ENCODE results near the gene RORB. TPM values are rescaled to one million over a fixed set of nuclear protein-coding genes. Genes with fewer than 3 reads are reported as not detected.

Gene RORB
- polyA plus RNA-seq, 4 donors, result 0.11 to 0.18 (median 0.16) TPM

GRCh38 chr9:74696520-74696919, 199.4 kb downstream of the RORB start:
- no peak for DNase-seq (ENCODE audit: low read depth in 4 of 4, low spot score in 3 of 4)

GRCh38 chr9:74697535-74697934, 200.4 kb downstream of the RORB start:
- DNase-seq (ENCODE audit: low read depth in 4 of 4, low spot score in 3 of 4), result no peak

DNA sequence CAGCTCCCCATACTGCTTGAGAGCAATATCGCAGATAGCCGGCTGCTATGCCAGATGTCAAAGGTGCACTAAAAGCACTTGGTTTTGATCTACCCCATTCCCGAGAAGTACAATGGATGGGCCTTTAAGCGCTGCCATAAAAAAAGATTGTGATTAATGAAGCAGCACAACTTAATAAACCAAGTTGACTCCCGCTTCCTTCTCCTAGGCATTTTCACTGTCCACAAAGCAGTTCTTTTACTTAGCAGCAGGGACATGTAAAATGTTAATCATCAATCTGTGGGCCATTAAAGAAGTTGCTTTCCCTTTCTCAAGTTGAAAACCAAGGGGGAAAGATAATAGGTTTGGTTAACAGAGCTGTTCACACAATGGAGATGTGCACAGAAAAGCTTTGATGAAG, 214.2 kb downstream of the RORB start:
- peak; percentile 20 to 52 (median 42) for DNase-seq (ENCODE audit: low read depth in 4 of 4, low spot score in 3 of 4)

DNA sequence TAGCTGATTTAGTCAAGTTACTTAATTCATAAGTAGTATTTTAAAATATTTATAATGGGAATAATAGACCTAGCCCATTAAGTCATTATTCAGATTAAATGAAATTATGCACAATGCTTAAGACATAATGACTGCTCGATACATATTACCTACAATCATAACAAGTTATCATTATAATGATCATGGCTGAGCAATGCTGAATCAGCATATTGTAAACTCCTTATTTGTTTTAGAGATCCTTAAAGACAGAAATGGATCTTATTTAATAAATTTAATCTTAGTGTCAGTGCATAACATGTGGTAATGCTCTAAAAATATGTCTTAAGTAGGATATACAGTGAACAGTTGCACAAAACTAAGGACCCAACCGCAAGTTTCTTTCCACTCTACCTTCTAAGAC, 221.6 kb downstream of the RORB start:
- no peak for DNase-seq (ENCODE audit: low read depth in 4 of 4, low spot score in 3 of 4)

DNA sequence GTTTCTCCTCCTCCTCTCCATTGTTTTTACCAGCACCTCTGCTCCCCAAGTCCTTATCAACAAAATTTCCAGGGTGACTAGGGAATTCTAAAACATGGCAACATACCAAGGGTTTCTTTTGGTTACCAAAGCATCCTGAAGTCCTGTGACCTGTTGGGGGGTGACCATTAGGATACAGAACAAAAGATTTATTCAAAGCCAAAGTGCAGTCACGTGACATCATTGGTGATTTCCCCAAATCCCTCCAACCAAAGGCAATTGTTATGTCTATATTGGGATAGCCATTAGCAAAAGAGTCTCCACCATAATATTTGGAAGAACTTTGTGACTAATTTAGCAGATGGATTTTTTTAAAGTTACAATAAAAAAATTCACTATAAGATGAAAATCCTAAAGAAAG, 222.2 kb downstream of the RORB start:
- DNase-seq (ENCODE audit: low read depth in 4 of 4, low spot score in 3 of 4), result no peak

GRCh38 chr9:74721696-74722660, 224.8 kb downstream of the RORB start:
- no peak for DNase-seq (ENCODE audit: low read depth in 4 of 4, low spot score in 3 of 4)

GRCh38 chr9:74724317-74724716, 227.2 kb downstream of the RORB start:
- DNase-seq (ENCODE audit: low read depth in 4 of 4, low spot score in 3 of 4), result no peak

- DNase-seq (ENCODE audit: low read depth in 4 of 4, low spot score in 3 of 4), result no peak
Measured at GRCh38 chr9:74726581-74726980, 229.4 kb downstream of the RORB start.

- no peak for DNase-seq (ENCODE audit: low read depth in 4 of 4, low spot score in 3 of 4)
Measured at GRCh38 chr9:74728176-74728575, 231.0 kb downstream of the RORB start.

- no peak for DNase-seq (ENCODE audit: low read depth in 4 of 4, low spot score in 3 of 4)
Measured at GRCh38 chr9:74729136-74729695, 232.1 kb downstream of the RORB start.

GRCh38 chr9:74735761-74736160, 238.6 kb downstream of the RORB start:
- DNase-seq (ENCODE audit: low read depth in 4 of 4, low spot score in 3 of 4), result no peak

- no peak for DNase-seq (ENCODE audit: low read depth in 4 of 4, low spot score in 3 of 4)
Measured at GRCh38 chr9:74736646-74737045, 239.5 kb downstream of the RORB start.

DNA sequence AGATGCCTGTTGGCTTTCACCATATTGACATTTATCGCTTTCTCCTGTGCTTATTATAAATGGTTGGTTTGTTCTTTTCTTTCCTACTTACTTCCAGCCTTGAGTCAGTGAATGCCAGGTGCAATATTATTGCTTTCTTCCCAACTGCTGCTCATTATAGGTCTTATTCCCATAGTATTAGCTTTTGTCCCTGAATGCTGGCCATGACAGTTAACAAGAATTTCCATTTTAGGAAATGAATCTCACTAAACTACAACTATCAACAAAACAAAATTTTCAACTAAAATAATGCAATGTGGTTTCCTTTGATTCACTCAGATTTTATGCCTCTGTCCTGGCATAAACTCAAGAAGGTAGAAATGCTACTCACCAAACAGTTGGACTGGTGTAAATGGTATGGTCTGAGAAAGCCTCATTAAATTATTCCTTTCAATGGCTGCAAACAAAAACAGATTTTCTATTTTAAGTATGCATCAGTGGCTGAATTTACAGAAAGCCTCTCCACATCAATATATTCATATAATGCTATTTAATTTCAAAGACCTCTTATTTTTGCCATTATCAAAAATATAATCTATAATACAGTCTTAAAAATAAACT, 245.2 kb downstream of the RORB start:
- DNase-seq (ENCODE audit: low read depth in 4 of 4, low spot score in 3 of 4), result no peak
